Activated naive CD4-positive, alpha-beta T cell treated with anti-CD3 and anti-CD28 coated beads, Interleukin-2, amount 50 U/mL, for 16 hours (primary cell): ENCODE data around the gene SSMEM1.
"Not testable (repeated sequence)": the region's sequence is repeated elsewhere in the genome, so short reads cannot be mapped to it uniquely, and the experiment has no call there.

Source experiments
- DNase-seq: peaks from one replicate; pipeline ENCODE4 v3.0.0-alpha.2; 2020

The SSMEM1 gene

GRCh38 chr7:130207642-130208041 is at the start of gene SSMEM1:
Gene SSMEM1, plus strand, starts transcription at chr7:130207860. Its CDS starts 51 bp downstream, at chr7:130207911.
- no peak for DNase-seq

- no peak for DNase-seq
These were observed 47.6 kb upstream of the SSMEM1 start for GRCh38 chr7:130160023-130160422.

- DNase-seq, result no peak
These were observed 47.2 kb upstream of the SSMEM1 start for GRCh38 chr7:130160455-130160854.

GRCh38 chr7:130162196-130162595 is 45.5 kb upstream of the SSMEM1 start:
- no peak for DNase-seq

GRCh38 chr7:130174237-130174959 is 33.3 kb upstream of the SSMEM1 start:
- DNase-seq, result no peak

- no peak for DNase-seq
These were observed 29.4 kb upstream of the SSMEM1 start for GRCh38 chr7:130178251-130178650.

GRCh38 chr7:130179631-130180030 is 28.0 kb upstream of the SSMEM1 start:
- DNase-seq, result no peak

- DNase-seq, result peak; percentile 21
These were observed 26.9 kb upstream of the SSMEM1 start for GRCh38 chr7:130180571-130181262.

GRCh38 chr7:130181263-130181605 is 26.4 kb upstream of the SSMEM1 start:
- no peak for DNase-seq

GRCh38 chr7:130182990-130183389 is 24.7 kb upstream of the SSMEM1 start:
- no peak for DNase-seq

- not testable (repeated sequence) for DNase-seq
These were observed 23.3 kb upstream of the SSMEM1 start for GRCh38 chr7:130184349-130184748.

GRCh38 chr7:130187360-130187759 is 20.3 kb upstream of the SSMEM1 start:
- no peak for DNase-seq

- DNase-seq, result no peak
These were observed 18.3 kb upstream of the SSMEM1 start for GRCh38 chr7:130189343-130189742.

- no peak for DNase-seq
These were observed 15.9 kb upstream of the SSMEM1 start for GRCh38 chr7:130191791-130192190.

GRCh38 chr7:130195396-130195795 is 12.3 kb upstream of the SSMEM1 start:
- DNase-seq, result no peak

- DNase-seq, result no peak
These were observed 11.2 kb upstream of the SSMEM1 start for GRCh38 chr7:130196476-130196875.

- no peak for DNase-seq
These were observed 10.6 kb upstream of the SSMEM1 start for GRCh38 chr7:130197094-130197493.

- DNase-seq, result no peak
These were observed 5.9 kb upstream of the SSMEM1 start for GRCh38 chr7:130201796-130202195.

- peak; percentile 94 for DNase-seq
These were observed 2.3 kb upstream of the SSMEM1 start, which contains the start of gene TMEM209 for GRCh38 chr7:130205084-130205947. Gene TMEM209, minus strand, starts transcription at chr7:130205406. Its CDS starts 31 bp downstream, at chr7:130205375.

- no peak for DNase-seq
These were observed 627 bp upstream of the SSMEM1 start for GRCh38 chr7:130207033-130207432.

- DNase-seq, result no peak
These were observed 856 bp downstream of the SSMEM1 start for GRCh38 chr7:130208516-130208915.

- DNase-seq, result no peak
These were observed 2.7 kb downstream of the SSMEM1 start for GRCh38 chr7:130210181-130210935.

- no peak for DNase-seq
These were observed 6.2 kb downstream of the SSMEM1 start for GRCh38 chr7:130213828-130214227.
